HG03432 (cell line): Measurements from ENCODE around the gene DNAH8.
"Not testable (repeated sequence)": the region's sequence is repeated elsewhere in the genome, so short reads cannot be mapped to it uniquely, and the experiment has no call there.

ENCODE experiments used
- ATAC-seq: cut with Tn5 transposase; IDR thresholded peaks from one replicate; pipeline ENCODE4 v1.9.1; 2021; ENCODE audit warnings: mild to moderate bottlenecking, moderate library complexity; ENCODE audit not compliant: unreplicated experiment

Gene DNAH8

GRCh38 chr6:38877721-38878120 is 162.6 kb downstream of the DNAH8 start:
- ATAC-seq, result no peak

- no peak for ATAC-seq
Measured at GRCh38 chr6:38882157-38882556, 167.0 kb downstream of the DNAH8 start.

- ATAC-seq, result no peak
Measured at GRCh38 chr6:38897507-38897906, 182.4 kb downstream of the DNAH8 start.

GRCh38 chr6:38901802-38902522 is 186.9 kb downstream of the DNAH8 start:
- no peak for ATAC-seq

- no peak for ATAC-seq
Measured at GRCh38 chr6:38906582-38906981, 191.5 kb downstream of the DNAH8 start.

- no peak for ATAC-seq
Measured at GRCh38 chr6:38907264-38907663, 192.2 kb downstream of the DNAH8 start.

GRCh38 chr6:38909015-38909730 is 194.1 kb downstream of the DNAH8 start:
- ATAC-seq, result no peak

GRCh38 chr6:38910207-38910606 is 195.1 kb downstream of the DNAH8 start:
- ATAC-seq, result no peak

- no peak for ATAC-seq
Measured at GRCh38 chr6:38912378-38912777, 197.3 kb downstream of the DNAH8 start.

GRCh38 chr6:38915205-38915925 is 200.3 kb downstream of the DNAH8 start:
- ATAC-seq, result no peak

- ATAC-seq, result not testable (repeated sequence)
Measured at GRCh38 chr6:38921540-38921939, 206.4 kb downstream of the DNAH8 start.

- no peak for ATAC-seq
Measured at GRCh38 chr6:38924791-38925509, 209.8 kb downstream of the DNAH8 start.

- no peak for ATAC-seq
Measured at GRCh38 chr6:38929560-38929959, 214.4 kb downstream of the DNAH8 start.

GRCh38 chr6:38933426-38933825 is 218.3 kb downstream of the DNAH8 start:
- no peak for ATAC-seq

- no peak for ATAC-seq
Measured at GRCh38 chr6:38935051-38935450, 219.9 kb downstream of the DNAH8 start.

- no peak for ATAC-seq
Measured at GRCh38 chr6:38937839-38938613, 222.9 kb downstream of the DNAH8 start.

GRCh38 chr6:38938741-38939140 is 223.6 kb downstream of the DNAH8 start:
- no peak for ATAC-seq

GRCh38 chr6:38942442-38942841 is 227.3 kb downstream of the DNAH8 start:
- no peak for ATAC-seq

GRCh38 chr6:38942965-38943364 is 227.9 kb downstream of the DNAH8 start:
- ATAC-seq, result no peak

- no peak for ATAC-seq
Measured at GRCh38 chr6:38943964-38944363, 228.9 kb downstream of the DNAH8 start.
